HG03558 (cell line): ENCODE measurements around the gene CKB.
"Not testable (repeated sequence)": the region's sequence is repeated elsewhere in the genome, so short reads cannot be mapped to it uniquely, and the experiment has no call there.

ENCODE experiments used
- ATAC-seq: cut with Tn5 transposase; IDR thresholded peaks from one replicate; pipeline ENCODE4 v1.9.1; 2021; ENCODE audit warnings: moderate number of reproducible peaks; ENCODE audit not compliant: unreplicated experiment; ENCODE audit errors: extremely low read depth

CKB gene

DNA sequence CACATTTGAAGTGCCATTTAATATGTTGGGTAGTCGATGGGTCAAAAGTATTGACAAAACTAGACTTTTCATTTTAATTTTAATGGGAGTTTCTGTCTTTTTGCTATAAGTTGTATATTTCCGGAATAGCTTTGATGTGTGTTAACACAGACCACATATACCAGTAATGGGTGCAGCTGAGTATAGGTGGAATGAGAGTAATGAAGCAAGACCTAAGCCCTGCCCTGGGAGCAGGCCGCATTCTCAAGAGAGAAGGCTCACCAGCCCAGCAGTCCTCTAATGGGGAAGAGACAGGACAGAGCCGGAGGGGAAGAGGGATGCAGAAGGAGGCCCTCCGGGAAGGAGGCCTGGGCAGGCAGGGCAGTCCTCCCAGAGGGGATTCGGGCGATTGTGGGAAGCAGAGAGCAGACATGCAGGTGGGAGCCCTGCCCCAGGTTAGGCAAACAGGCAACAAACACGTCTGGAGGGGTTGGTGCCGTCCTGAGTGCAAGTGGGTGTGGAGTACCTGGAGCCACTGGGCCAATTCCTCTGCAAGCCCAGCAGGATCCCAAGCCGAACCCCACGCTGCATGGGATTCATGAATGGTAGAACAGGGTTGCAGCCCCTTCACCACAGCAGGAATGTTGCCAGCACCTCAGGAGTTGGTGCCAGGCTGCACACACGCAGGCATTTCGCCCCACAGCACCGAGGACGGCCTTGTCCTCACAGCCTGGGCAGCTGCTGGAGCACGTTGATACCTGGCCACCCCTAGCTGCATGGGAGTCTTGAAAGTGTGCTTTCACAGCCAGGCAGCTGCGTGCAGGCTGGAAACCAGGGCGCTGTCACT lies 7.8 kb downstream of the CKB start:
- no peak for ATAC-seq

DNA sequence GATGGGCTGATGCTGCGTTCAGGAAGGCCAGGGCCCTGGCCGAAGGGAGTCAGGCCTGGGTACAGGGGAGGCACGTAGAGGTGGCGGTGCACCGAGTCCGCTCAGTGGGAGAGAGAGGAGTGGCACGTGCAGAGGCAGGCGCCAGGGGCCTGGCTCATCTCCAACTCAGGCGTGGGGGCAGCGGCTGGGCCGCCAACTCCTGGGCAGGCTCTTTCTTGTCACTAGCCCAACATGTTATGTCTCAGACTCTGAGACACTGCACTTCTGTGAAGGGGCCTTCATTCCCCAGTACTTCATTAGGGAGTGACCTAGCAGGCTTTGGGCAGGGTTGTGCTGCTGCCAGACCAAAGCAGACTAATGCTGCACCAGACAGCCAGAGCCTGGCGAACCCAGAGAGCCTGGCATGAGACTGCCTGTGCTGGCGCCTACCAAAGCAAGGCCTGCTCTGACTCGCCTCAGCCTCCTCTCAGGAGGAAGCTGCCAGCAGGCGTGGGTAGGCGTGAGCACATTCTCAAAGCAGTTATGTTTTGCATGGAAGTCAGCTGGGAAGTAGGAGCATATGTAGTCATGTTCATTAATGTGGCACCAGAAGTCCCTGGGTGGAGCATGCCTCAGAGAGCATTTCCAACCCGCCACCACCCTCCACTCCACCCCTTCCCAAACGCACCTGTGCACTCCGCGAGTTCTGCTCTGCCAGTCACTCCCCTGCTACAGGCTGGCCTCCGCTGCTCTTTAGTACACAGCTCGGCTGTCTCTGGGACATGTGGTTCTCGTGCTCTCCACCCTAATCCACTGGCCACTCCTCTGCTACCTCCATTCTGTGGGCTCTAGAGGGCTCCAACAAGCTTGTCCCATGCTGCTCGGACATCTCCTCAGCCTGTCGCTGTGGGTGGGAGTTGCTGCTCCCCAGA lies 9.7 kb downstream of the CKB start:
- no peak for ATAC-seq

DNA sequence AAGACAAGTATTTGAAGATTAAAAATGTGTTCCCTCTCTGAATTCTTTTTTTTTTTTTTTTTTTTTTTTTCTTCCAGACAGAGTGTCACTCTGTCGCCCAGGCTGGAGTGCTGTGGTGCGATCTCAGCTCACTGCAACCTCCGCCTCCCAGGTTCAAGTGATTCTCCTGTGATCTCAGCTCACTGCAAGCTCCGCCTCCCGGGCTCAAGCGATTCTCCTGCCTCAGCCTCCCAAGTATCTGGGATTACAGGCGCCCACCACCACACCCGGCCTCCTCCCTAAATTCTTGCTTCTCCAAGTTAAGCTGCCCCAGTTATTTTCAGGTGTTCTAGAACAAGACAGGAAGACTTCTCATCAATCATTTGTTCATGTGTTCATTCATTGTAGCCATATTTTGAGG lies 10.4 kb downstream of the CKB start:
- not testable (repeated sequence) for ATAC-seq

DNA sequence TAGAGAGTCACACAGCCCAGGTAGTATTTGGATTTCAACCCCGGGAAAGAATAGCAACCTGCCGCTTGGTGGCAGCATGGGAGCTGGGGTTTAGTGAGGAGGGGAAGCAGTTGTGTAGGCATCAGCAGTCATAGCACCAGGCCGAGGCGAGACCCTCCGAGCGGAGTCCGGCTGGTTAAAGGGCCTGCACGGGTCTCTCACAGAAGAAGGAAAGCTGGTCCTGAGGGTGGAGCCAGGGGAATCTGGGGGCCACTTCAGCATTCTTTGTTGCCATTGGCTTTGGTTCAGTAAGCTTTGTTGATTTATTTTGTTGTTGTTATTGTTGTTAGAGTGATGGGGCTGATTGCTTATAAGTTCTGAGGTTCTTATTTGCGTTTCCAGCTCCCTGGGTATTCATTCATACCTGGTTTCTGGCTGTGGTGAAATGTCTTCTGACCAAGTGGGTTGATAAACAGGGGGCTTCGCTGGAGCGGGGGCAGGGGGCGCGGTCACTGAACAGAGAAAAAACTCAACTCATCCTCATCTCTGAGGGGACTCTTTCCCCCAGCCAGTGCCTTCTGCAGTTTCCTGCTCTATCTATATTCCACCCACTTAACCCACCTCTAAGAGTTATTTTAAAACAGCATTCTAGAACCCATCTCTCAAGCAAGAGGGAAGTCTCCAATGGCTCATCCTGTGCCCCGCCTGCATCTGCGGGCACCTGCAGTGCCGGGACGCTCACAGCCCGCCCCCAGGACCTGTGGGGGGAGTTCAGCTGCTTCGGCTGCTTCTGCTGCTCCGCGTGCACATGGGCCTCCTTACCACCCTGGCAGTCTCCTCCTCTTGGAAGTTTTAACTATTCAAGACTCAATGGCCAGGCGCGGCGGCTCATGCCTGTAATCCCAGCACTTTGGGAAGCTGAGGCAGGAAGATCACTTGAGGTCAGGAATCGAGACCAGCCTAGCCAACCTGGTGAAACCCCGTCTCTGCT lies 11.6 kb downstream of the CKB start:
- no peak for ATAC-seq

DNA sequence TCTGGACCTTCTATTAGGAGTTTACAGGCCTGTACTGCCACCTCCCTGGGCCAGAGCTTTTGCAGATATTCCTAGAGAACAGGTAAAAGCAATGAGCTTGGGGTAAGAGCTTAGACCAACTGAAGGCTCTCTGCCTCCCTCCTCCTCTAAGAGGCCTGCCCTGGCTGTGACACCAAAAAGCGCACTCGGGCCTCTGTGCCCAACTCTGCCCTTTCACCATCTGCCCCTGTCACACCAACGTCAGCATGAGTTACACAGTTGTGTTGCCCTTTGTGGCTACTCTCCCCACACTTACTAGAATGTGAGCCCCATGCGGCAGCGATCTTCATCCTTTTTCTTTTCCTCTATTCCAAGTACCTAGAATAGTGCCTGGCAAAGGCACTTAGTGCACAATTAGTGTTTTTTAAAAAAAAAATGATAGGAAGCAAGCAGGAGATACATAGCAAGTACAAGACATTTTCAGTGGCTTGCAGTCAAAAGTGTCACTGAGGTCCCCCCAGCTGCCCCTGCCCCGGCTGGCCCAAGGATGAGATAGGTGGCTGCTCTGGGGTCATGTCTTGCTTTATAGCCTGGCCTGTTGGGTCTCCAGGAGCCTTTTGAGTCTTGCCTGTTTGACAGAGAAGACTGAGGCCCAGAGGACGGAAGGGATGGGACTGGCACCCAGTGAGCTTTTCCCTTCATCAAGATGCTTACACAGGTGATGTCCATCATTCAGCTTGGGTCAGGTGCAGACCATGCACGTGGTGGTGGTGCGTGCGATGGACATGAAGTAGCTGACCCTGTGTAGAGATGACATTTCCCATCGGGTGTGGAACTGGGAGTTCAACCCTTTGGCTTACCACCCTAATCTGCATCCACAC lies 12.5 kb downstream of the CKB start:
- no peak for ATAC-seq

DNA sequence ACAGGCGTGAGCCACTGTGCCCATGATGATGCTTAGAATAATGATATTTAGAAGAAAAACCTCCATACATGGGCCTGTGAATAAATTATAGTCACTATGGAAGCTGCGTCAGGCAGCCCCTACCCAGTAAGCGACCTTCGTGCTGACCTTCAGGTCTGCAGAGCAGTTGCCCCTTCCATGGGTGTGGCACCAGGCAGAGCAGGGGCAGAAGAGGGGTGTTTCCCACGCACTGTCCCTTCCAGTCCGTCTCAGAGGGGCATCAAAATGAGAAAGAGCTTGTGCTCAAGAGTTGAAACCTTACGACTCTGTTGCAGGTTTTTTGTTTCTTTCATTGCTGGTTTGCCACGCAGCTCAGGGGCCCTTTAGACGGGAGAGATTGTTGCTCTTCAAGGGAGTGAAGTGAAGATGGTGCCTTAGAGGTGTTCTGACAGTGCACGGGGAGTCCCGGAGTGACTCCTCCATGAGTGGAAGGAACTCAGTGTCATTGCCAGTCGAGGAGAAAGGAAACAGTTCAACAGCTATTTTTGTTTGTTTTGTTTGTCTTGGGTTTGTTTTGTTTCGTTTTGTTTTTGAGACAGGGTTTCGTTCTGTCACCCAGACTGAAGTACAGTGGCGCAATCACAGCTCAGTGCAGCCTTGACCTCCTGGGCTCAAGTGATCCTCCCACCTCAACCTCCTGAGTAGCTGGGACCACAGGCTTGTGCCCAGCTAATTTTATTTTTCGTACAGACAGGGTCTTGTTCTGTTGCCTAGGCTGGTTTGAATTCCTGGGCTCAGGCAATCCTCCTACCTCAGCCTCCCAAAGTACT lies 13.9 kb downstream of the CKB start:
- ATAC-seq: no peak

DNA sequence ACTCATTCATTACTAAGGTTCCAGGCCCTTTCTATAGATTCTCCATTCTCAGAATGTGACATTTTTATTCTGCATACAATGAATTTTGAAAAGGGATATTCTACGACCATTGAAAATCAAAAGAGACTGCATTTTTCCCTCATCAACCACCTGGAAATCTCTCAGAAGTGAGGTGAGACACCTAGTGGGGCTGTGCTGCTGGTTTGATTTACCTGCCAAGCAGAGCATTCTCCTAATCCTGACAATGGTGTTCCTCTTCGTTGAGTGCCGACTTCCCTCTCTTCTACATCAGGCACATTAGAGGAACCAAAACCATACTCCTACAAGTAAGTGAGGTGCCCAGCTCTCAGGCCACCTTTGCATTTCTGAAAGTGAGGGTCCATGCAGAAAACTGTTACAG lies 14.9 kb downstream of the CKB start:
- ATAC-seq: no peak

DNA sequence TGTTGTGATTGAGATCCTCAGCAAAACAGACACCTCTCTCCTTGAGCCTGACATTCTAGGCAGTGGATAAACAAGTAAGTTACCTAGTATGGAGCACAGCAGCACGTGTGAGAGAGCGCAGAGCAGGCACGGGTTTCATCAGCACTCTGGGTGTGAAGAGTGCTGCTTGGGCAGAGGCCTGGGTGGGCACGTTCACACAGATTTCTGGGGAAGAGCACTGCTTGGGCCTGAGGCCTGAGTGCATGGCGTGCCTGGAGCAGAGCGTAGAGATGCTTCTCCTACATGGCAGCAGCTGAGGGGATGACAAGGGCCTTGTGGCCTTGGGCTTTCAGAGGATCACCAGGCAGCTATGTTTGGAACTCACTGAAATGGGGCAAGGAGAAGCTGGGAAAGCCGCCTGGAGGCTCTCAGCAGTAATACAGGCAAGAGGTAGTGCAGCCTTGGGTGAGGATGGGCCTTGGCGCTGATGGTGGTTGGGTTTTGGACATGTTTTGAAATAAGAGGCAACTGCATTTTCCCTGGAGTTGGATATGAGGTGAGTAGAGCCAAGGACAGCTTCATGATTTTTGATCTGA lies 17.6 kb downstream of the CKB start:
- ATAC-seq: no peak

DNA sequence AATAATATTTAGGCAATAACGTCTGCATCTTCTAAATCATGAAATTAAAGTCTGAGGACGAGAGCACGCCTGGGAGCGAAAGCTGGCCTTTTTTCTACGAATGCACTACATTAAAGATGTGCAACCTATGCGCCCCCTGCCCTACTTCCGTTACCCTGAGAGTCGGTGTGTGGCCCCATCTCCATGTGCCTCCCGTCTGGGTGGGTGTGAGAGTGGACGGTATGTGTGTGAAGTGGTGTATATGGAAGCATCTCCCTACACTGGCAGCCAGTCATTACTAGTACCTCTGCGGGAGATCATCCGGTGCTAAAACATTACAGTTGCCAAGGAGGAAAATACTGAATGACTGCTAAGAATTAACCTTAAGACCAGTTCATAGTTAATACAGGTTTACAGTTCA lies 19.3 kb downstream of the CKB start:
- no peak for ATAC-seq

DNA sequence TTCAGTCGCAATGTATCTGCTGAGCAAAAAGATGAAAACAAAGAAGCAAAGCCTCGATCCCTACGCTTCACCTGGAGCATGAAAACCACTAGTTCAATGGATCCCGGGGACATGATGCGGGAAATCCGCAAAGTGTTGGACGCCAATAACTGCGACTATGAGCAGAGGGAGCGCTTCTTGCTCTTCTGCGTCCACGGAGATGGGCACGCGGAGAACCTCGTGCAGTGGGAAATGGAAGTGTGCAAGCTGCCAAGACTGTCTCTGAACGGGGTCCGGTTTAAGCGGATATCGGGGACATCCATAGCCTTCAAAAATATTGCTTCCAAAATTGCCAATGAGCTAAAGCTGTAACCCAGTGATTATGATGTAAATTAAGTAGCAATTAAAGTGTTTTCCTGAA lies 19.8 kb downstream of the CKB start:
- no peak for ATAC-seq

DNA sequence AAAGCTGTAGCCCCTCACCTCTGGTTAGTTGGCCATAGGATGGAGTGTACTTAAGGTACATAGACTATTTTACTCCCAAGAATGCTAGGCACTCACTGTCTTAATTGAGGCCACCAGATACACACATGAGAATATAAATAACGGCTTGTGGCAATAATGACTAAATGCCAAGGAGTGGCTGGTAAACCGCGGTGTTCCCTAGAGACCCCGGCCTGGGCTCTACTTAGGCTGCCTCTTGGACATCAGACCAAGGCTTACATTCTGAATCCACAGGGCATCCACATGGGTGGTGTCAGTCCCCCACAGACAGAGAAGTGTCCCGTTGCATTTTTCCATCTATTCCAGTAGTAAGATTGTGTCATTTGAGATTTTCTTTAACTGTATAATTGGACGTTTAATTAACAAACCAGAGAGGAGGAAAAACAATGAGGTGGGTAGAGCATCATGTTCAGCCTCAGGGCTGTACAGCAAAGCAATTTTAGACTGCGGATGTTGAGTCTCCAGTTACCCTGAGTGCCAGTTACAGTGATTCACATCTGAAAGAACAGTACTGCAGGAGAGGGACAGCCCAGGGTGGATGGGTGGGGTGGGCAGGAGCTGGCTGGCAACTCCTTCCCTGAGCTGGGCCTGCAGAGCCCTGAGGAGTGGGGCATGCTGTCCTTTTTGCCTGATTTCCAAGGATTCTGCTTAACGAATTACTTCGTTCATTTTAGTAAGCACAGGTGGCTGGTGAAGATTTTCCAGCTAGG lies 20.5 kb downstream of the CKB start:
- ATAC-seq: no peak

DNA sequence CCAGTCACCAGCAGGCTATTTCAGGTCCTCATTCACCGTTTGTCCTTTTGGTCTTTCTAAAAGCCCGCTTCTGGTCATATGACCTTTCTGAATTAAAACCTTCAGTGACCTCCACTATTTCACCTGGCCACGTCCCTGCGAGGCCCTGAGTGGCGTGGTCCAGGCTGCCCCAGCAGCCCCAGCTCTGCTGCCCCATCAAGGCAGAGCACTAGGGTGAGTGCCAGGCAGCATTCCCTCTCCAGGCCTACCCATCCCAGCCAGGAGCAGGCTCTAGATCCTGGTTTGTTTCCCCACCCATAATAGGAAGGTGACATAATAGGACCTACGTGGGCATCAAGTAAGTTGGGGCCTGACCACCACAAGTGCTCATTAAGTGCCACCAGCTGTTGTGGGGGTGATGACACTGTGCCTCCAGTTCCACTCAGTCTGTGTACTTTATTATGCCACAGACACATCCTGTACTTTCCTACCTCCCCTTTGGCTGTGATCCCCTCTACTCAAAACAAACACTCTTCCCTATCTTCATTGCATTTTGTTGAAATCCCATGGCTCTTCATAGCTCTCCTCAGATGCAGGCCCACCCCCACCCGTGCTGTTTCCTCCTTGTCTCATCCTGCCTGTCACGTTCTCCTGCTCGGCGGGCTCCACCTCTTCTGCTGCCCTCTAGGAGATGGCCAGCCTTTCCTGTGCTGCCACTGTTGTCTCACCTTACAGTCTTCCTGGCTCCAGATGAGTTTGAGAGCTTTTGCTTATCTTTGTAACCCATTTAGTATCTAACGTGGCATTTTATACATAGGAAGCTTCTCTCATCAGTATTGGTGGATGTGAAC lies 21.4 kb downstream of the CKB start:
- no peak for ATAC-seq

DNA sequence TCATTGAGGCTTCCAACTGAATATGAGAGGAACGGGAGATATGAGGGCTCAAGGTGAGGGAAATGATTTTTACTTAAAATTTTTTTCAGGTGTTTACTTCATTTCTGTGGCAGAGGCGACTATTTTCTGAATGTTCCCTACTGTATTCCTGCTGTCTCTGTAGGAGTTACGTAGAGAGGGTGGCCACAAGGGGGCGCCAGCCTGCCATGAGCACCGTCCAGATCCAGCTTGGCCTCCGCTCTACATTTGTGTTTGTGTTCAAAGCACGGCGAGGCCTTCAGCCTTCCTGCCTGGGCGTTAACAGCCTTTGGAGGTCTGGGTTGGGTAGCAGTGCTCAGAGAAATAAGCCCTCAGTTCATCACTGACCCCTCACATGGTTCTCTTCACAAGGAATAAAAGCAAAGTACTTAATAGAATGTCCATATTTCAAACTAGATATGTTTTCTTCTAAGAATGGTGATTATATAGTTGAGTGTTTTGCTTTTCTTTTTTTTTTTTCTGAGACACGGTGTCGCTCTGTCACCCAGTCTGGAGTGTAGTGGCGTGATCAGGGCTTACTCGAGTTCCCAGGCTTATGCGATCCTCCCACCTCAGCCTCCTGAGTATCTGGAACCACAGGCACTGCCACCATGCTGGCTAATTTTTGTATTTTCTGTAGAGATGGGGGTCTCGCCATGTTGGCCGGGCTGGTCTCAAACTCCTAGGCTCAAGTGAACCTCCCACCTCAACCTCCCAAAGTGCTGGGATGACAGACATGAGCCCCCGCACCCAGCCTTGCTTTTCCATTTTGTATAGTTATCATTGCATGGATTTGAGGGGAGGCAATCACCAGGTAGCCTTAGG lies 22.3 kb downstream of the CKB start:
- ATAC-seq: no peak

DNA sequence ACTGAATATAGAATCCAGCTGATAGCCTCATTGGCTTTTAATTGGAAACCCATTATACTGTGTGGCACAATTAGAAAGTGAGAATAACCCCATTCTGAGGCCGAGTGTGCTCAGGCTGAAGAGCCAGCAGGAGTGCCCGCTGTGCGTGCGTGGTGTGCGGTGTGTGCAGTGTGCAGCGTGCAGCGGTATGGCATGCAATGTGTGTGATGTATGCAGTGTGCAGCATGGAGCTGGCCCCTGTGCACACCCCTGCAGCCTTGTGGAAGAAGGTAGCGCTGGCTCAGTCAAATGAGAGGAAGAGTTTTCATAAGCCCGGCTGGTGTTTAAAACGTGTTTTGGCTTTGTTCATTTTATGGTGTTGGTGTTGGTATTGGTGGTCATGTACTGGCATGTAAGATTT lies 22.9 kb downstream of the CKB start:
- no peak for ATAC-seq

DNA sequence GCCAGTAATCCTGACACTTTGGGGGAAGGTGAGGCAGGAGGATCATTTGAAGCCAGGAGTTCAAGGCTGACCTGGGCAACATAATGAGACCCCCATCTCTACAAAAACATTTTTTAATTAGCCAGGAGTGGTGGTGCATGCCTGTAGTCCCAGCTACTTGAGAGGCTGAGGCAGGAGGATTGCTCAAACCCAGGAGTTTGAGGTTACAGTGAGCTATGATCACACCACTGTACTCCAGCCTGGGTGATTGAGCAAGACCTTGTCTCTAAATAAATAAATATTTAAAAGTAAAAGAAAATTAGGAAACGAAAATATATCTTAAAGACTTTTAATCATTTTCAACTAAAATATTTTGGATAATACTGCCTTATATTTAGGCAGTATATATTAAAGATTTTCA lies 25.9 kb downstream of the CKB start:
- ATAC-seq: no peak

DNA sequence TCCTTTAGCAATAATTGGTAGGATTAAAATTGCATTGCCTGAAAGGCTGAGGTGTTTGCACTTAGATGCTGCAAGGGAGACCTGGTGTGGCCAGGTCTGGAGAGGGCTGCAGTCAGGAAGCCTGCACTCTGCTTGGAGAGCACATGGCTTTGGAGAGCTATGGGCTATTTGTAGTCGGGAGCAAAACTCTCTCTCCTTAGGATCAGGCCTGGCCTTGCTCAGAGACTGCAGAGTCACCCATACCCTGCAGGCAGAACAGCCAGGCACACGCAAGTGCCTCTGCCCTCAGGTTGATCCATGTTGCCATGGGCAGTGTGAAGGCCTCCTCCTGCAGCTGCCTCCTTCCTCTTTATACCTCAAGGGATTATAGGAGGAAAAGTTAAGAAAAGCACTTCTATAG lies 26.8 kb downstream of the CKB start:
- no peak for ATAC-seq
